Neural progenitor cell (in vitro differentiated cells): ENCODE data around the gene NDUFA8.

Experiments
- CTCF ChIP-seq: fragments of 200-600 bp; sonication (generic); IDR thresholded peaks from 2 replicates; pipeline ENCODE4 v1.5.1; 2017; ENCODE audit warnings: antibody characterized with exemption, mild to moderate bottlenecking
- EZH2phosphoT487 ChIP-seq: fragments of 200-600 bp; sonication (generic); IDR thresholded peaks from 2 replicates; pipeline ENCODE4 v1.6.1; 2017; ENCODE audit warnings: antibody characterized with exemption

- TF ChIP-seq CTCF (no peak), EZH2phosphoT487 (no peak)
Observed at GRCh38 chr9:122133984-122134535, 25.5 kb downstream of the NDUFA8 start.
